NOMO-1 (cell line): ENCODE results near the gene PRPF38B.

ENCODE experiments used
- DNase-seq, 2 experiments: peaks; one replicate each; lab custom pipeline; 2025; ENCODE audit not compliant: unreplicated experiment in 2 of 2; lab: John Stamatoyannopoulos, UW

The PRPF38B gene

DNA sequence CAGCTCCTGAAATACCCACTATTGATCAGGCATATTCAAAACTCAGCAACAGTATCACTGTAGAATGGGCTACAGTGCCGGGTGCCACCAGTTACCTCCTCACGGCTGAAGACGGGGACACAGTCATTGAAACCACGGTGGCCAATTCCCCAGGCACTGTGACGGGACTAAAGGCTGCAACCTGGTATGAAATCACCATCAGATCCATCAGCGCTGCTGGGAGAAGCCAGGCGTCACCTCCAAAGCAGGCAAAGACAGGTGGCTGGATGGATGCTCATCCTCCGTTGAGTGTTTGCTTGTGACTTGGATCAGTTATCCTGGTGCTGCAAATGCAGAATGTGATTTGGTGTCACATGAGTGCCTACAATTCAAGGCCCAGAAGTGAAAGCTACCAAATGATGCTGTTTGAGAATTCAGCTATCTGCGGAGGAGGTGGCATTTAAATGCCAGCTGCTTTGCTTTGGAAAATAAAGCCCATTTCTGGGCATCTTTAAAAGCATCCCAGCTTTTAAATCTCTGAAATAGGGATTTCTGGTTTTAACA lies 25.7 kb downstream of the PRPF38B start:
- DNase-seq = no peak

DNA sequence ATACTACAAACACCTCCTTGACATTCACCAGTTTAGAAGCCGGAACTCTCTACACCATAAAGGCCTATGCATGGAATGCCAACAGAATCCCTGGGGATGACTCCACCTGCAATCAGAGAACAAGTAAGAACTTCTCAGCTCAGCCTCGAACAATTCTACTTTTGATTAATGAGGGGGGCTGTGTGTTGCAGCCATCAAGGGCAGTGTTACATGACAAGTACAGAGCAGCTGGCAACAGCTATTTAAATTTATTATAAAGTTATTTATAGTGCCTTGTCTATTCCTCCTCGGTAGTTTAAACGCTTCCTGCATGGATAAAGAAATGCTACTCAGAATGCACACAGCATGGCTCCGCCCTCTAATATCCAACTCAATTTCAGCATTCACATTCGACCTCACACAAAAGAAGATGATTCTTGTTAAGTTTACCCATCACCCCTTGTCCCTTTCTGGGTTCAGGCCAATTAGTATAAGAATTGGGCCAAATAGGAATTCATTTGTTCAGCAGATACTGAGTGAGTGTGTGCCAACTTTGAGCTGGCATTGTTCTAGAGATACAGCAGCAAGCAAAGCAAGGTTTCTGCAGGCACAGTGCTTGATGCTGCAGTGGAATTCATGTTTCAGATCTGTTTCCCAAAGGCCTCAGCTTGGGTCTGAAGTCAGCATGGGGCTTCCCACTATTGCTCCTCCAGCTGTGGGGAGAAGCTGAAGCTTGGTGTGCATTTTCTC lies 27.0 kb downstream of the PRPF38B start:
- DNase-seq = no peak

- no peak for DNase-seq
Measured at GRCh38 chr1:108719656-108720435, 27.7 kb downstream of the PRPF38B start.

GRCh38 chr1:108722292-108722691 lies 30.2 kb downstream of the PRPF38B start:
- no peak for DNase-seq

- DNase-seq = no peak
Measured at GRCh38 chr1:108725906-108726305, 33.8 kb downstream of the PRPF38B start.

DNA sequence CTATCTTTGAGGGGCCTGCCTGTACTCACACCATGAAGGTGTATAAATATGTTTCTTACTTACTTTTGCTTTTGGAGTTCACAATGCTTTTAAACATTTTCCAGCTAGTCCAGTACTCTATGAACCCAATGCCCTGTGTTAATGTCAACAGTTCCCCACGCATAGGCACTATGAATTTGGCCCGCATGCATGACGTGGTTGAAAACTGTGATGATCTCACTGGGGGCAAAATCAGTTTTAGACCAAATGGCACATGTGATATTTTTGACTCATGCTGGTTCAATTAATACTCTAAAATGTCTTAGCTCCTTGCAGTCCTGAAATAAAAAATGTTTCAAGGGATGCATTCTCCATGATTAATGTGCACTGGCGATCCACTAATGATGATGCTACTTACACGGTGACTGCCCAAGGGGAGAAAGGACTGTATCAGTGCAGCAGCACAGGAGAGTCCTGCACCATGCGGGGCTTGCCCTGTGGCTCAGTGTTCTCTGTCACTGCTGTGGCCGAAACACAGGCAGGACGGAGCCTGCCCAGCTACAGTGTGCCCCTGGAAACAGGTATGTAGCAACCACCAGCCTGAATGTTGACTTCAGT lies 36.3 kb downstream of the PRPF38B start:
- no peak for DNase-seq

DNA sequence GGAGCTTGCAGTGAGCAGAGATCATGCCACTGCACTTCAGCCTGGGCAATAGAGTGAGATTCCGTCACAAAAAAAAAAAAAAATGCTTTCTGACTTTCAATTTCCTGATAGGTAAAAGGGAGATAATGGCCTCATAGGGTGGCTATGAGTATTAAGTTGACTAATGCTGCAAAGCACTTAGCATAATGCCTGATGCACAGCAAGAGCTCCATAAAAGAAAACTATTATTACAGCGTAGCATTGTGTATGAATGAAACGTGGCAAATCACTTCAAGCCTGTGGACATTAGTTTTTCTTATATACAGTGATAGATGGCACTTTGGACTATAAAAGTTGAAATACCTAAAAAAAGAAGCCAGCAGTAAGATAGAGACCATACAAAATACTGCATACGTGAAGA lies 37.4 kb downstream of the PRPF38B start:
- DNase-seq = no peak

DNA sequence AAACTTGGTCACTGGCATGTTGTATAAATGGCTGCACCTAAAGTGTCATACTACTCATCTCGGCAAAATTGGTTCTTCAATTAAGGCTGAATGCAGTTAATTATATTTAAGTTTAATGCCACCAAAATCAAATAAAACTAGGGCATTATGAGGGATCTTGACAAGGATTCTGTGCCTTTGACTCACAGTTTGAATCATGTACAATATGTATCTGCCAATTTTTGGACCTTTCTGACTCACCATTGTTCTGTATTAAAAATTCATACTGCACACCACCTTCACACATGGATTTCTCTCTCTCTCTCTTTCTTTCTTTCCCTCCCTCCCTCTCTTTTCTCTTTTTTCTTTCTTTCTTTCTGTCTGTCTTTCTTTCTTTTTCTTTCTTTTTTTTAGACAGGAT lies 40.3 kb downstream of the PRPF38B start:
- no peak for DNase-seq

GRCh38 chr1:108734171-108734865 lies 42.2 kb downstream of the PRPF38B start:
- DNase-seq = no peak

DNA sequence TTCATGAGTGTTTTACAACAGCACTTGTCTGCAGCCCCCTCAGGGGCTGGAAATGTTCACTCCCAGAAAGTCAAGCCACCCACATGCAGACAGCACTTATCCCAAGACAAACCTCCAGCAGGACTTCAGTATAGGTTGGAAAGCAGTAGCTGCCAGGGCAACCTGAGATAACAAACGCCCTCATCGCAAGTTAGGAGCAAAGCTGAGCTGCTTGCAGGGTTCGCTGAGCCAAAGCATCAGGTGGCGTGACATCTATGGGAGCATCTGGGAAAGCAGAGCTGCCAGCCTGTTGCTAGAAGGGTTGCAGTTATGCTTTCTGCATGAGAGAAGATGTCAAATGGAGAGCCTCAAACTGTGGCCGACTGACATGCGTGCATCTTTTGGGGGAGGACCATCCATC lies 50.1 kb downstream of the PRPF38B start:
- no peak for DNase-seq

GRCh38 chr1:108745980-108746381 lies 53.9 kb downstream of the PRPF38B start:
- no peak for DNase-seq

DNA sequence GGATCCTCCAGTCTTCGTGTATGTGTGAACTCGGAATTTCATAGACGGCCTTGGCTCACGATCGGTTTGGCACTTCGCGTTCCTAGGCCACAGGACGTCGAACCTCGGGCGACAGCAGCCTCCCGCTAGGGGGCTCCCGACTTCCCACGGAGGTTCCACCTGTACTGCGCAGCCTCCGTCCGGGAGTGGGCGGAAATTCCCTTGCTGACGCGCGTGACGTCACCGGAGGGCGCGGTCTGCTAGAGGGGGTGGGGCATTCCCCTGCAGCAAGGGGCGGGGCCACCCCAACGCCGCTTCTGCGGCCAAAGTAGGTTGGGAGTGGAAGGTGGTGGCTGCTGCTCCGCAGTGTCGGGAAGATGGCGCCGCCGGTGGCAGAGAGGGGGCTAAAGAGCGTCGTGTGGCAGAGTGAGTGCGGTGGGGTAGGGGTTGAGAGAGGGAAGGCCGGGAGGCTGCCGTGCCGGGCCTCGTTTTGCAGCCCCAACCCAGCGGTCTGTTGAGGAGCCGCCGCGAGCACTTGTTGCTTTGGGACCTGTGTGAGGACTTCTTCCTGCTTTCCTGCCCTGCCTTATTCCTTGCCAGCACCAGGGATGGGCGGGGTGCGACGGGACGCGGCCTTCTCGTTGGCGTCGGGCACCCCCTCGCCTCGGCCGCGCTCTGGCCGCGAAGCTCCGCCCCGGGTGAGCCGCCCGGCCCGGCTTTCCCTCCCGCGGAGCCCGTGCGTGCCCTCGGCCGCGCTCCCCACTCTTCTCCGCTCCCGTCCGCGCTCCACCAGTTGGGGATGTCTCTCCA lies 54.5 kb downstream of the PRPF38B start, which contains the start of gene STXBP3:
Gene STXBP3 (plus strand): TSS at position 293 of the 789 bp plus-strand sequence. CDS start 64 bp downstream, at position 357.
- peak; percentile 90 to 96 for DNase-seq

DNA sequence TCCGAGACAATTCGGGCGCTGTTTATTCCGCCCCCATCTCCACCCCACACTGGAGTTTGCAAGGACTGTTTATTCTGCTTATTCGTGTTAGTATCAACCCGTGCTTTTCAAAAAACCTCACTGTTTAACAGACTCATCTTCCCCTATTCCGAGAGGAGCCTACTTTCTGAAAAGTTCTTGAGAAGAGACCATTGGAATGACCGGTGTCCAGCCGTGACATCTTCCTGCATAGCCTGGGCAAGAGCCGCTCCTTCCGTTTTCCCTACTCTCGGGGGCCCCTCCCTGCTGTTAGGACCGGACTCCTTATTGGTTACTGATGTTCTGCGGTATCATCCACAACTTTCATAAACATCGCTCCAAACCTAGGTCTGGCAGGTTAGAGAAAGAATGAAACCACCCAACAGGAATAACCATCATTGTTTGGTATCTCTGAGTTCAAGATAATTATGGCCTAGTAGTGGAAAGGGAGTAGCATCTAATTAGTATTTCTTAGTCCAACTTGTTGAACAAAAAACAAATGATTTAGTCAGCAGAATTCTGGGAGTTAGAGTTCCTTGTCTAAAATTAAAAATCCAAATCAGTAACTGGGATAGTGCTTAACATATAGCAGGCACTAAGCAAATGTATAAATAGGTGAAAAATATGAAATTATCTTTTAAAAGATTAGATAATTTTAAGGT lies 55.2 kb downstream of the PRPF38B start:
- DNase-seq = peak; percentile 69 to 75

GRCh38 chr1:108747898-108748297 lies 55.8 kb downstream of the PRPF38B start:
- DNase-seq = peak; percentile 11 to 81

- no peak for DNase-seq
Measured at GRCh38 chr1:108749081-108749480, 57.0 kb downstream of the PRPF38B start.

DNA sequence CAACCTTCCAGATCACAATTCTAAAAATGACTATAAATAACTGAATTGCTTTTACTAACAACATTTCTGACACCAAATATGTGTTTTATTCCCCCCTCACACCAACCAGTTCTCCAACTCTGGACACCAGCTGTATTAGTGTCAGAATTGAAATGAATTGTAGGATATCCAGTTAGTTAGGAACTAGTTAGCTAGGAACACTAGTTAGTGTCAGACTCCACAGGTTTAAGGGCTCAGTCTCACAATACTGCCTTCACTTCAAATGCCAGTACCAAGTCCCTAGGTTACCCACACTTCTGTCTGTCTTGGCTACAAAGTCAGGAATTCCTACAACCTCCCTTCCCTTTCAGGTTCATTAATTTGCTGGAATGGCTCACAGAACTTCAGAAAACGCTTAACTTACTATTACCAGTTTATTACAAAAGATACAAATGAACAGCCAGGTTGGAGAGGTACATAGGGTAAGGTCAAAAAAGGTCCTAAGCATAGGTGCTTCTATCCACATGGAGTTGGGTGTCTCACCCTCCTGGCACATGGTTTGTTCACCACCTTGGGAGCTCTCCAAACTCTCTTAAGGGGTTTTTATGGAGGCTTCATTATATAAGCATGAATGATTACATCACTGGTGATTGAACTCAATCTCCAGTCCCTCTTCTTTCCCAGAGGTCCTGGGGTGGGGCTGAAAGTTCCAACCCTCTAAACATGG lies 58.5 kb downstream of the PRPF38B start:
- DNase-seq = no peak
